Astrocyte (in vitro differentiated cells and primary cell): Measurements from ENCODE around the gene ZNRF2.
"Not testable (repeated sequence)": the region's sequence is repeated elsewhere in the genome, so short reads cannot be mapped to it uniquely, and the experiment has no call there.

Experiments
- EZH2 ChIP-seq: IDR thresholded peaks from 2 replicates; pipeline ENCODE4 v1.6.1; 2012; ENCODE audit warnings: mild to moderate bottlenecking, low read length, inconsistent platforms; ENCODE audit not compliant: insufficient read depth
- TF ChIP-seq, protein P1 (sequence below): IDR thresholded peaks from 2 replicates; pipeline ENCODE4 v1.5.1; 2011; ENCODE audit warnings: low read depth, mild to moderate bottlenecking, inconsistent platforms, low read length, moderate library complexity; ENCODE audit not compliant: insufficient read depth

DNA sequence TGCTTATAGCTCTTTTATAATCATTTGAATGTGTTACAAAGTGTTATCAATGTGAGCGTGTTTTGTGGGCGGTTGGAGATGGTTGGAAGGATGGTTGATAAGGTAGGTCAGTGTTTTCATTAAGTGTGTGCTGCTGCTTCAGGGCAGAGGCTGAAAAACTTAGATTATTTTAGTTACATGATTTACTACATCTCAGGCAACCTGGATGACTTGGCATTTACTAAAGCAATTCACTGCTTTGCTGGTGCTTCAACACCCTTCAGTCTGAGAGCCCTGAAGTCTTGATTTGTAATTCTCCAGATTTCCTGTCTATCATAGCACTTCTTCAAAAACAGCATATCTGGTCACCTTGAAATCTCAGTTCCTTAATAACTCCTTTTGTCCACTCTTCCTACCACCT is 11.9 kb downstream of the ZNRF2 start:
- TF ChIP-seq, protein P1, sequence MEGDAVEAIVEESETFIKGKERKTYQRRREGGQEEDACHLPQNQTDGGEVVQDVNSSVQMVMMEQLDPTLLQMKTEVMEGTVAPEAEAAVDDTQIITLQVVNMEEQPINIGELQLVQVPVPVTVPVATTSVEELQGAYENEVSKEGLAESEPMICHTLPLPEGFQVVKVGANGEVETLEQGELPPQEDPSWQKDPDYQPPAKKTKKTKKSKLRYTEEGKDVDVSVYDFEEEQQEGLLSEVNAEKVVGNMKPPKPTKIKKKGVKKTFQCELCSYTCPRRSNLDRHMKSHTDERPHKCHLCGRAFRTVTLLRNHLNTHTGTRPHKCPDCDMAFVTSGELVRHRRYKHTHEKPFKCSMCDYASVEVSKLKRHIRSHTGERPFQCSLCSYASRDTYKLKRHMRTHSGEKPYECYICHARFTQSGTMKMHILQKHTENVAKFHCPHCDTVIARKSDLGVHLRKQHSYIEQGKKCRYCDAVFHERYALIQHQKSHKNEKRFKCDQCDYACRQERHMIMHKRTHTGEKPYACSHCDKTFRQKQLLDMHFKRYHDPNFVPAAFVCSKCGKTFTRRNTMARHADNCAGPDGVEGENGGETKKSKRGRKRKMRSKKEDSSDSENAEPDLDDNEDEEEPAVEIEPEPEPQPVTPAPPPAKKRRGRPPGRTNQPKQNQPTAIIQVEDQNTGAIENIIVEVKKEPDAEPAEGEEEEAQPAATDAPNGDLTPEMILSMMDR, result not testable (repeated sequence)
- TF ChIP-seq EZH2, result not testable (repeated sequence)
